ENCODE results near the gene POU2F1. TPM values are rescaled to one million over a fixed set of nuclear protein-coding genes. Genes with fewer than 3 reads are reported as not detected.
A peak's percentile ranks its signal among the peaks of the same experiment; 100 is the strongest.

Gene POU2F1
- total RNA-seq, 2 donors from 2014 or later, result 48.6 to 49.4 TPM

- H3K9me3 Mint-ChIP-seq, result no peaks in the 10 kb centered on the region
- TF ChIP-seq CTCF (conservative IDR thresholded peaks at IDR 0.05), result peak; percentile 47
- H3K36me3 ChIP-seq (ENCODE audit: control insufficient read depth, insufficient read depth, low read length), result no peaks in the 10 kb centered on the region
- no peaks in the 10 kb centered on the region for H3K4me1 Mint-ChIP-seq
- H3K4me3 Mint-ChIP-seq, result peak overlapping the region; percentile 52
- no peaks in the 10 kb centered on the region for H3K9me3 ChIP-seq (ENCODE audit: control insufficient read depth, low read length)
- DNase-seq, result peak; percentile 89
- no peaks in the 10 kb centered on the region for H3K4me1 ChIP-seq (ENCODE audit: control insufficient read depth, insufficient read depth, low read length)
- no peak overlapping the region for H3K9ac ChIP-seq (ENCODE audit: extremely low read depth, low read length, poor library complexity, severe bottlenecking)
- H3K36me3 Mint-ChIP-seq (ENCODE audit: low read depth), result no peaks in the 10 kb centered on the region
- H3K4me3 ChIP-seq (ENCODE audit: low read length), result peak overlapping the region; percentile 77
- WGBS, 2 experiments (ENCODE audit: insufficient coverage in 1 of 2, insufficient read length in 1 of 2), result 19 to 26% methylated on average over 28 to 49 of the region's 49 CpGs
- no peak overlapping the region for H3K27ac Mint-ChIP-seq
- no peak overlapping the region for H3K27ac ChIP-seq (ENCODE audit: low read depth, low read length)
- H3K27me3 ChIP-seq (ENCODE audit: control insufficient read depth, insufficient read depth, low read length, poor library complexity, severe bottlenecking), result peaks cover 35% of the 10 kb centered on the region
- H3K27me3 Mint-ChIP-seq (ENCODE audit: insufficient read depth), result peaks cover 52% of the 10 kb centered on the region
These were observed 218.8 kb downstream of the POU2F1 start for GRCh38 chr1:167439301-167439988.

GRCh38 chr1:167440345-167440744, 219.7 kb downstream of the POU2F1 start:
- Histone ChIP-seq H3K36me3 (ENCODE audit: control insufficient read depth, insufficient read depth, low read length) (no peaks in the 10 kb centered on the region), H3K27me3 (ENCODE audit: control insufficient read depth, insufficient read depth, low read length, poor library complexity, severe bottlenecking) (peaks cover 35% of the 10 kb centered on the region), H3K27ac (ENCODE audit: low read depth, low read length) (no peak overlapping the region), H3K4me1 (ENCODE audit: control insufficient read depth, insufficient read depth, low read length) (no peaks in the 10 kb centered on the region), H3K4me3 (ENCODE audit: low read length) (no peak overlapping the region), H3K9ac (ENCODE audit: extremely low read depth, low read length, poor library complexity, severe bottlenecking) (no peak overlapping the region), H3K9me3 (ENCODE audit: control insufficient read depth, low read length) (no peaks in the 10 kb centered on the region)
- Mint-ChIP-seq H3K27ac (no peak overlapping the region), H3K4me1 (no peaks in the 10 kb centered on the region), H3K9me3 (no peaks in the 10 kb centered on the region), H3K4me3 (no peak overlapping the region), H3K27me3 (ENCODE audit: insufficient read depth) (peaks cover 48% of the 10 kb centered on the region), H3K36me3 (ENCODE audit: low read depth) (no peaks in the 10 kb centered on the region)
- no peak for TF ChIP-seq CTCF (conservative IDR thresholded peaks at IDR 0.05)
- DNase-seq, result peak; percentile 32
- 95 to 100% methylated on average over 2 to 4 of the region's 4 CpGs for WGBS, 2 experiments (ENCODE audit: insufficient coverage in 1 of 2, insufficient read length in 1 of 2)

- WGBS, 2 experiments (ENCODE audit: insufficient coverage in 1 of 2, insufficient read length in 1 of 2), result 96% methylated on average over 5 to 8 of the region's 8 CpGs
- Histone ChIP-seq H3K27me3 (ENCODE audit: control insufficient read depth, insufficient read depth, low read length, poor library complexity, severe bottlenecking) (peaks cover 35% of the 10 kb centered on the region), H3K36me3 (ENCODE audit: control insufficient read depth, insufficient read depth, low read length) (no peaks in the 10 kb centered on the region), H3K4me3 (ENCODE audit: low read length) (no peak overlapping the region), H3K9me3 (ENCODE audit: control insufficient read depth, low read length) (no peaks in the 10 kb centered on the region), H3K27ac (ENCODE audit: low read depth, low read length) (no peak overlapping the region), H3K4me1 (ENCODE audit: control insufficient read depth, insufficient read depth, low read length) (no peaks in the 10 kb centered on the region), H3K9ac (ENCODE audit: extremely low read depth, low read length, poor library complexity, severe bottlenecking) (no peak overlapping the region)
- peak; percentile 32 for DNase-seq
- no peaks in the 10 kb centered on the region for H3K36me3 Mint-ChIP-seq (ENCODE audit: low read depth)
- TF ChIP-seq CTCF (conservative IDR thresholded peaks at IDR 0.05), result no peak
- no peak overlapping the region for H3K4me3 Mint-ChIP-seq
- no peak overlapping the region for H3K27ac Mint-ChIP-seq
- H3K27me3 Mint-ChIP-seq (ENCODE audit: insufficient read depth), result peaks cover 48% of the 10 kb centered on the region
- H3K9me3 Mint-ChIP-seq, result no peaks in the 10 kb centered on the region
- no peaks in the 10 kb centered on the region for H3K4me1 Mint-ChIP-seq
These were observed 220.1 kb downstream of the POU2F1 start for GRCh38 chr1:167440776-167441175.

Data from endodermal cell (in vitro differentiated cells).